GM21515 (cell line): ENCODE measurements around the gene SP1.
A peak's percentile ranks its signal among the peaks of the same experiment; 100 is the strongest.
"Not testable (repeated sequence)": the region's sequence is repeated elsewhere in the genome, so short reads cannot be mapped to it uniquely, and the experiment has no call there.

Experiments
- ATAC-seq: cut with Tn5 transposase; IDR thresholded peaks from one replicate; pipeline ENCODE4 v1.9.1; 2021; ENCODE audit not compliant: unreplicated experiment

Gene SP1

GRCh38 chr12:53410951-53411350 is 31.0 kb downstream of the SP1 start:
- ATAC-seq = no peak

- no peak for ATAC-seq
These were observed 33.7 kb downstream of the SP1 start for GRCh38 chr12:53413485-53414204.

GRCh38 chr12:53414756-53415417 is 34.9 kb downstream of the SP1 start:
- ATAC-seq = no peak

DNA sequence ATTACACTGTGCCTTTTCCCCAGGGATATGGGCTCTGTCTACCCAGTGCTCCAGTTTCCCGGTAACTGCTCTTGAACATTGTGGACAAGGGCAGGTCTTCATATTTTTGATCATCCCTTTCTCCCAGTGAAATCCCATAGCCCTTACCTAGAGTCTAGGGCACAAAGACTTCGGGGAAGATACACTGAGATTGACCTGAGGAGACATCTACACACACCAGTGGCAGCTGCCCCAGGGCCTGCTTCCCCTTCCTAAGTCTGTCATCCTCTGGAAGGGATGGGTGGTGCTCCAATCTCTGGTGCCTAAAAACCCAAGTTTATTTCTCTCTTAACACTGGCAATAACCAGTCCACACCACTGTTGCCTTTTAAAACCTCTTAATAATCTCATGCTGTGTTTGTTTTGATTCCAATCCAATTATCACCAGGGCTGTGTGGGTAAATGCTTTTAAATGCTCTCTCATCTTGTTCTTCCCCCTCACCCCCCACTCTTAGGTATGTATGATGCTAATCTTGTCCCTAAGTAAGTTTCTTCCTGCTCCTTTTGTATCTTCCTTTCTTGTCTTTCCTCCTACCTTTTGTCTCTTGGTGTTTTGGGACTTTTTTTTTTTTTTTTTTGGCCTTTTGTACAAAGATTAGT is 35.9 kb downstream of the SP1 start:
- ATAC-seq = not testable (repeated sequence)

DNA sequence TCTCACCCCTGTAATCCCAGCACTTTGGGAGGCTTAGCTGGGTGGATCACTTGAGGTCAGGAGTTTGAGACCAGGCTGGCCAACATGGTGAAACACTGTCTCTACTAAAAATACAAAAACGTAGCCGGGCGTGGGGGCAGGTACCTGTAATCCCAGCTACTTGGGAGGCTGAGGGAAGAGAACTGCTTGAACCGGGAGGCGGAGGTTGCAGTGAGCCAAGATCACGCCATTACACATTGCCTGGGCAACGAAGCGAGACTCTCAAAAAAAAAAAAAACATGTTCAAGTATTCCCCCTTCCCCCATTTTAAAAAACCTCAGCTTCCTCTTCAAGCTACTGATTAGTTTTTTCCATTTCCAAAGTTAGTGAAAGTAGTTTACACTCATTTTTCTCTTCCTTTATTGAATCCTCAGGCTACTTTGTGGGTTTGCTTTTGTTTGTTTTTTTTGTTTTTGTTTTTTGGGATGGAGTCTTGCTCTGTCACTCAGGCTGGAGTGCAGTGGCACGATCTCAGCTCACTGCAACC is 37.4 kb downstream of the SP1 start:
- not testable (repeated sequence) for ATAC-seq

DNA sequence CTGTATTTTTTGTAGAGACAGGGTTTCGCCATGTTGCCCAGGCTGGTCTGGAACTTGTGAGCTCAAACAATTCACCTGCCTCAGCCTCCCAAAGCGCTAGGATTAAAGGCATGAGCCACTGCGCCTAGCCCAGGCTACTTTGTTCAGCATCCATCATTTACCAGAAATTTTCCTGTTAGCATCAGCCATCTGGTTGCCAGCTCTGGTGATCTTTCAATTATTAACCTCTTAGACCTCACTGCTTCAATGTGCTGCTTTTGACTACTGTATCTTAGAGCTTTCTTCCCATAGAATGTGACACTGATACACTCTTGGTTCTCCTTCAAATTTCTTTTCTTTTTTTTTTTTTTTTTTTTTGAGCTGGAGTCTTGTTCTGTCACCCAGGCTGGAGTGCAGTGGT is 38.2 kb downstream of the SP1 start:
- no peak for ATAC-seq

- ATAC-seq = no peak
These were observed 39.8 kb downstream of the SP1 start for GRCh38 chr12:53419756-53420155.

- ATAC-seq = not testable (repeated sequence)
These were observed 42.3 kb downstream of the SP1 start for GRCh38 chr12:53422247-53422646.

- ATAC-seq = no peak
These were observed 43.6 kb downstream of the SP1 start, which contains the start of gene AMHR2 for GRCh38 chr12:53423597-53423996. Gene AMHR2 (plus strand): TSS chr12:53423855. CDS start chr12:53423935, 80 bp downstream.

DNA sequence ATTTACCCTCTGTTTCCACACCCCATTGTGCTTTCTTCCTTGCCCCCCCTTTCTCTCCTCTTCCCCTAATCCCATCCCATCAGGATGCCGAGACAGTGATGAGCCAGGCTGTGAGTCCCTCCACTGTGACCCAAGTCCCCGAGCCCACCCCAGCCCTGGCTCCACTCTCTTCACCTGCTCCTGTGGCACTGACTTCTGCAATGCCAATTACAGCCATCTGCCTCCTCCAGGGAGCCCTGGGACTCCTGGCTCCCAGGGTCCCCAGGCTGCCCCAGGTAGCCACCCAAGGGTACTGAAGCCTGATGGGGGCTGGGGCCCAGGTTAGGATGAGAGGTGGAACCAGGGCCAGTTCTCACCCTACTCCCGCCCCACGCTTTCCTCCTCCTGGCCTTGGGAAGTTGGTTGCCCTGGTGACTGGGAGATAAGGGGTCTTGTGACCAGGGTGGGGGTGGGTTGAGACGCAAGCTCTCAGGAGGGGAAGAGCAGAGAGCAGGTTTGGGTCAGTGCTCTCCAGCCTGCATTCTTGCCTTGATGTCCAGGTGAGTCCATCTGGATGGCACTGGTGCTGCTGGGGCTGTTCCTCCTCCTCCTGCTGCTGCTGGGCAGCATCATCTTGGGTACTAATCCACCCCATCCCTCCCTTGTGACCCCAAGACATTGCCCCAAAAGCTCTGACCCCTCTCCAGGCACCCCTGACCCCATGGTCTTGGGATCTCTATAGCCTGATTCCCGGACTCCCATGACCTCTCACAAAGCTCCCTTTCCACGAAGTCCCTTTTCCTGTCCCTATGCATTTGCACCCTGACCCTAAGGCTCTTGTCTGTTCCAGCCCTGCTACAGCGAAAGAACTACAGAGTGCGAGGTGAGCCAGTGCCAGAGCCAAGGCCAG is 44.9 kb downstream of the SP1 start:
- ATAC-seq = no peak

GRCh38 chr12:53425515-53426150 is 45.7 kb downstream of the SP1 start:
- no peak for ATAC-seq

- ATAC-seq = no peak
These were observed 48.1 kb downstream of the SP1 start for GRCh38 chr12:53427905-53428594.

GRCh38 chr12:53428741-53429140 is 48.8 kb downstream of the SP1 start:
- no peak for ATAC-seq

DNA sequence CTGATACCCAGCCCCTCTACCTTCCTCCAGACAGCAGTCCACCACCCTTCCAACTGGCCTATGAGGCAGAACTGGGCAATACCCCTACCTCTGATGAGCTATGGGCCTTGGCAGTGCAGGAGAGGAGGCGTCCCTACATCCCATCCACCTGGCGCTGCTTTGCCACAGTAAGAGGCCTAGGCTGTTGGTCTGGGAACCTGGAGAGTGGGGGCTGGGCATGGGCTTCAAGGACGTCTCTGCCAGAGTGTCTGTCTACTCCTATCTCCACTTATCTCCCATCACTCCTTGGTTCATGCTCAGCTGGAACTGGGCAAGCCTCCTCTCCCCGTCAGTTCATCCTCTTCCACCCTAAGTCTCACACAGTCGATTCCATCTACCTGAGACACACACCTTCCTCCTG is 50.1 kb downstream of the SP1 start:
- ATAC-seq = no peak

GRCh38 chr12:53431187-53431586 is 51.2 kb downstream of the SP1 start:
- ATAC-seq = no peak

GRCh38 chr12:53435326-53435725 is 55.4 kb downstream of the SP1 start:
- not testable (repeated sequence) for ATAC-seq

DNA sequence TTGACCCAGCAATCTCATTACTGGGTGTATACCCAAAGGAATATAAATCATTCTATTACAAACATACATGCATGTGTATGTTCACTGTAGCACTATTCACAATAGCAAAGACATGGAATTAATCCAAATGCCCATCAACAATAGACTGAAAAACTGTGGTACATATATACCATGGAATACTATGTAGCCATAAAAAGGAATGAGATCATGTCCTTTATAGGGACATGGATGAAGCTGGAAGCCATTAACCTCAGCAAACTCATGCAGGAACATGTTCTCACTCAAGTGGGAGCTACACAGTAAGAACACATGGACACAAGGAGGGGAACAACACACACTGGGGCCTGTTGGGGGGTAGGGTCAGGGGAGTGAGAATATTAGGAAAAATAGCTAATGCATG is 59.6 kb downstream of the SP1 start:
- not testable (repeated sequence) for ATAC-seq

GRCh38 chr12:53441040-53441833 is 61.3 kb downstream of the SP1 start, which contains the start of gene PRR13:
Gene PRR13 (plus strand): TSS chr12:53441734. CDS start chr12:53442715, 981 bp downstream.
- ATAC-seq = peak; percentile 98

DNA sequence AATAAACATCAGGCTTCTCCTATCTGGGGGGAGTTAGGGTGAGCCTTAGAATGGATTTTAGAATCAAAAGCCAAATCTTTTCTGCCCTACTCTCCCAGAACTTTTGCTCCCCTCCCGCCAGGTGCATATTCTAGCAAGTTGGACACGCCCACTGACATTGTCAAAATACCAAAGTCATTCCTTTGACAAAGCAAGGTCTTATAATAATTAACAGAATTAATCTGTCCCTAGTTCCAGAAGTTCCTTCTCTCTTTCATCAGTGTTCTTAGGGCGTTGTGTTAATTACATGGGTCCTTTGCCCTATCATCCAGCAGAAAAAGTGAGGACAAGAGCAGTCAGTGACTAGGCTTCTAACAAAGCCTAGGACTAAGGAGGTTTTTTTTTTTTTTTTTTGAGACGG is 64.0 kb downstream of the SP1 start:
- no peak for ATAC-seq
